HTR-8/SVneo (cell line): ENCODE results near the gene SOCS6.

Source experiments
- DNase-seq: peaks from one replicate; pipeline ENCODE4 v3.0.0; 2011; ENCODE audit warnings: low spot score, mixed read lengths; ENCODE audit not compliant: insufficient read length
- FAIRE-seq: peaks from 2 replicates; lab custom pipeline; 2011; peaks lifted over from hg19 to GRCh38; lab: Jason Lieb, UNC

The SOCS6 gene

DNA sequence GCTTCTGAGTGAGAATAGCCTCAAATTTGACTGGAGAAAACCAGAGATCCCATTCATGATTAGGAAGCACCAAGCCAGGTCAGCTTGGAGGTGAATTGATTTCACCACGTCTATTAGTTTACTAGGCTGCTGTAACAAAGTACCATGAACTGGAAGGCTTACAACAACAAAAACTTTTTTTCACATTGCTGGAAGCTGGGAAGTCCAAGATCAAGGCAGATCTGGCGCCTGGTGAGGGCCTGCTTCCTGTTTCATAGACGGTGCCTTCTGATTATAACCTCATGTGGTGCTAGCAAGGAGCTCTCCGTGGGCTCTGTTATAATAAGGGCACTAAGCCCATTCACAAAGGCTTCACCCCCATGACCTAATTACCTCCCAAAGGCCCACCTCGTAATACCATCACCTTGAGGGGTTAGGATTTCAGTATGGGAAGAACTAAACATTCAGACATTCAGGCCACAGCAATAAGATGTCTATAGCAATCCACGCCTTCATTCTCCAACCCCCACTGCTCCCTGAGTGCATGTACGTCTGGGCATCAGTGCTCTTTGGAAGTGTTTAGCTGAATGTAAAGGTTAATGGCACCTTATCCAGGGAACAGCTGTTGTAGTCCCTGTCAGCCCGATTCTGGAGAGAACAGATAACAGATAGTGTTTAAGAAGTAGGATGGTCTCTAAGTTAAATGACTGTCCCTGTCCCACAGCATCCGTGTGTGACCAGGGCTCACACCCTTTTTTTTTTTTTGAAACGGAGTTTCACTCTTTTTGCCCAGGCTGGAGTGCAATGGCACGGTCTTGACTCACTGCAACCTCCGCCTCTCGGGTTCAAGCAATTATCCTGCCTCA is 89.2 kb downstream of the SOCS6 start:
- no peak for FAIRE-seq

More for the DNA sequence above, 89.2 kb downstream of the SOCS6 start:
- DNase-seq, result no peak
